Suppressor macrophage (primary cell): ENCODE results near the gene DYRK4.
"Not testable (repeated sequence)": the region's sequence is repeated elsewhere in the genome, so short reads cannot be mapped to it uniquely, and the experiment has no call there.

Experiments
- DNase-seq, 4 experiments: peaks; one replicate each; pipeline ENCODE4 v3.0.0-alpha.2; 2020 to 2022
- total RNA-seq, 17 experiments: gene quantifications; one replicate each; lab custom pipeline; 2026; ENCODE audit warnings: mixed read lengths in 6 of 17, inconsistent platforms in 3 of 17; lab: John Stamatoyannopoulos, UW

DYRK4 gene
- total RNA-seq: 9.7 to 31.2 (median 19.0) reads per million in 17 experiments

- DNase-seq: peak; percentile 82 to 95 (median 88)
Observed at GRCh38 chr12:4562034-4562657, at the start of gene DYRK4. Gene DYRK4, plus strand, starts transcription at chr12:4562208. Its CDS starts 38 bp downstream, at chr12:4562246.

- no peak for DNase-seq
Observed at GRCh38 chr12:4518106-4518728, 43.8 kb upstream of the DYRK4 start.

GRCh38 chr12:4523443-4523842 is 38.6 kb upstream of the DYRK4 start:
- DNase-seq: not testable (repeated sequence)

- DNase-seq: peak in 2 of 4 experiments; percentile 45 to 56
Observed at GRCh38 chr12:4526923-4527546, 35.0 kb upstream of the DYRK4 start.

GRCh38 chr12:4530160-4530559 is 31.8 kb upstream of the DYRK4 start:
- DNase-seq: peak in 1 of 4 experiments; percentile 20

GRCh38 chr12:4530982-4531586 is 30.9 kb upstream of the DYRK4 start:
- no peak for DNase-seq

- DNase-seq: no peak
Observed at GRCh38 chr12:4535092-4535491, 26.9 kb upstream of the DYRK4 start.

GRCh38 chr12:4535871-4536270 is 26.1 kb upstream of the DYRK4 start:
- no peak for DNase-seq

- peak; percentile 97 to 98 (median 98) for DNase-seq
Observed at GRCh38 chr12:4538207-4539160, 23.5 kb upstream of the DYRK4 start, which contains the start of gene RAD51AP1. Gene RAD51AP1, plus strand, starts transcription at chr12:4538890. Its CDS starts 50 bp downstream, at chr12:4538940.

GRCh38 chr12:4539167-4539870 is 22.7 kb upstream of the DYRK4 start:
- no peak for DNase-seq

GRCh38 chr12:4540170-4540569 is 21.8 kb upstream of the DYRK4 start:
- no peak for DNase-seq

GRCh38 chr12:4540638-4541037 is 21.4 kb upstream of the DYRK4 start:
- peak in 3 of 4 experiments; percentile 8 to 52 (median 41) for DNase-seq

GRCh38 chr12:4545195-4545594 is 16.8 kb upstream of the DYRK4 start:
- DNase-seq: no peak

- no peak for DNase-seq
Observed at GRCh38 chr12:4552191-4552590, 9.8 kb upstream of the DYRK4 start.

- DNase-seq: no peak
Observed at GRCh38 chr12:4553943-4554342, 8.1 kb upstream of the DYRK4 start.

GRCh38 chr12:4555804-4556203 is 6.2 kb upstream of the DYRK4 start:
- peak; percentile 69 to 95 (median 88) for DNase-seq

GRCh38 chr12:4556735-4557530 is 5.1 kb upstream of the DYRK4 start:
- DNase-seq: peak; percentile 66 to 92 (median 83)

GRCh38 chr12:4557586-4557985 is 4.4 kb upstream of the DYRK4 start:
- peak; percentile 41 to 73 (median 68) for DNase-seq

- peak in 2 of 4 experiments; percentile 39 to 56 for DNase-seq
Observed at GRCh38 chr12:4558171-4558570, 3.8 kb upstream of the DYRK4 start.

- DNase-seq: peak in 1 of 4 experiments; percentile 31
Observed at GRCh38 chr12:4563336-4563735, 1.3 kb downstream of the DYRK4 start.
